H1 (cell line): Measurements from ENCODE around the gene PLD3. TPM values are rescaled to one million over a fixed set of nuclear protein-coding genes. Genes with fewer than 3 reads are reported as not detected.
A peak's percentile ranks its signal among the peaks of the same experiment; 100 is the strongest.

ENCODE experiments used
- CTCF ChIA-PET: fragments of 300-600 bp; sonication (Branson Sonifier 250); formaldehyde crosslinking; loops from one replicate; lab custom pipeline; 2021; ENCODE audit not compliant: partially characterized antibody; lab: Charles Lee
- POLR2A ChIA-PET: fragments of 300-600 bp; sonication (Branson Sonifier 250); formaldehyde crosslinking; loops from one replicate; lab custom pipeline; 2021; ENCODE audit warnings: inconsistent platforms; ENCODE audit not compliant: partially characterized antibody; lab: Charles Lee
- DNase-seq, 2 experiments: peaks; one replicate each; pipeline versions ENCODE4 v3.0.0 to v3.0.0-alpha.2; 2010 to 2022; ENCODE audit warnings: low spot score in 2 of 2, low read depth in 1 of 2, mixed read lengths in 1 of 2
- FAIRE-seq: peaks from 2 replicates; lab custom pipeline; 2011; peaks lifted over from hg19 to GRCh38; lab: Jason Lieb, UNC
- H2AFZ ChIP-seq: 2 replicates; pipeline ENCODE4 v1.8.1; 2012; ENCODE audit warnings: low read length, inconsistent platforms
- H2AK5ac ChIP-seq: 2 replicates; pipeline ENCODE4 v1.6.1; 2013; ENCODE audit warnings: low read depth, low read length
- H2BK120ac ChIP-seq: replicated peaks from 2 replicates; pipeline ENCODE3; 2013; ENCODE audit warnings: low read depth, low read length, inconsistent platforms
- H2BK12ac ChIP-seq: 2 replicates; pipeline ENCODE4 v1.6.1; 2013; ENCODE audit warnings: low read depth, low read length
- H2BK15ac ChIP-seq: 2 replicates; pipeline ENCODE4 v1.6.1; 2013; ENCODE audit warnings: low read length
- H2BK20ac ChIP-seq: 2 replicates; pipeline ENCODE4 v1.6.1; 2013; ENCODE audit warnings: low read length
- H2BK5ac ChIP-seq: 2 replicates; pipeline ENCODE4 v1.6.1; 2013; ENCODE audit warnings: low read depth, low read length
- H3K14ac ChIP-seq: 2 replicates; pipeline ENCODE4 v1.6.1; 2013; ENCODE audit warnings: inconsistent platforms; ENCODE audit not compliant: insufficient read length
- H3K18ac ChIP-seq: 2 replicates; pipeline ENCODE4 v1.6.1; 2013; ENCODE audit warnings: low read length; ENCODE audit errors: extremely low read depth
- H3K23ac ChIP-seq: 2 replicates; pipeline ENCODE4 v1.6.1; 2013; ENCODE audit warnings: inconsistent platforms; ENCODE audit not compliant: insufficient read length
- H3K23me2 ChIP-seq: 2 replicates; pipeline ENCODE4 v1.6.1; 2013; ENCODE audit warnings: low read depth, low read length
- H3K27ac ChIP-seq: 2 replicates; pipeline ENCODE4 v1.6.1; 2011; ENCODE audit warnings: low read depth, low read length, inconsistent platforms
- H3K27me3 ChIP-seq, 4 experiments: replicated peaks in 1 of 4; 1 replicate in 1 of 4; 2 replicates in 3 of 4; pipeline versions ENCODE4 v1.6.1 to v1.8.1; 2011 to 2013; ENCODE audit warnings: low read length in 3 of 4, mild to moderate bottlenecking in 3 of 4, inconsistent platforms in 2 of 4, mixed read lengths in 2 of 4, moderate library complexity in 1 of 4; ENCODE audit not compliant: control insufficient read depth in 3 of 4, insufficient read depth in 3 of 4; ENCODE audit errors: extremely low read depth in 1 of 4
- H3K36me3 ChIP-seq, 4 experiments: 2 replicates each; pipeline versions ENCODE4 v1.6.1 to v1.8.1; 2011 to 2013; ENCODE audit warnings: mild to moderate bottlenecking in 4 of 4, low read length in 3 of 4, moderate library complexity in 2 of 4, control low read depth in 1 of 4, inconsistent platforms in 1 of 4; ENCODE audit not compliant: insufficient read depth in 4 of 4, control insufficient read depth in 2 of 4
- H3K4ac ChIP-seq: replicated peaks from 2 replicates; pipeline ENCODE3; 2013; ENCODE audit warnings: low read length, low read depth, mixed read lengths, inconsistent platforms; ENCODE audit not compliant: insufficient read length
- H3K4me1 ChIP-seq, 4 experiments: replicated peaks in 1 of 4; 1 replicate in 1 of 4; 2 replicates in 3 of 4; pipeline versions ENCODE4 v1.6.1 to v1.8.1; 2011 to 2013; ENCODE audit warnings: low read length in 3 of 4, inconsistent platforms in 2 of 4, mixed read lengths in 1 of 4; ENCODE audit not compliant: insufficient read depth in 4 of 4, control insufficient read depth in 3 of 4
- H3K4me2 ChIP-seq, 2 experiments: 2 replicates each; pipeline versions ENCODE4 v1.6.1 to v1.8.1; 2011 to 2013; ENCODE audit warnings: low read depth in 2 of 2, low read length in 2 of 2, control low read depth in 1 of 2, inconsistent platforms in 1 of 2, mild to moderate bottlenecking in 1 of 2; ENCODE audit not compliant: insufficient read depth in 1 of 2
- H3K4me3 ChIP-seq, 4 experiments: fragments of 200-600, 300-600 bp in 1 of 4; sonication (generic), shearing (Covaris generic), sonication (Bioruptor Twin) in 1 of 4; 2 replicates each; pipeline versions ENCODE4 v1.5.1 to v1.8.1; 2011 to 2016; ENCODE audit warnings: low read length in 4 of 4, low read depth in 3 of 4, control low read depth in 2 of 4, inconsistent platforms in 2 of 4, mild to moderate bottlenecking in 2 of 4, mixed read lengths in 1 of 4, moderate library complexity in 1 of 4; ENCODE audit not compliant: insufficient read depth in 2 of 4; ENCODE audit errors: extremely low read depth in 1 of 4
- H3K56ac ChIP-seq: replicated peaks from 2 replicates; pipeline ENCODE3; 2013; ENCODE audit warnings: low read depth, mild to moderate bottlenecking, mixed read lengths, low read length, inconsistent platforms; ENCODE audit not compliant: insufficient read length
- H3K79me1 ChIP-seq: 2 replicates; pipeline ENCODE4 v1.6.1; 2013; ENCODE audit warnings: low read depth, low read length, control low read depth
- H3K79me2 ChIP-seq, 2 experiments: 2 replicates each; pipeline versions ENCODE4 v1.6.1 to v1.8.1; 2012 to 2013; ENCODE audit warnings: low read length in 2 of 2, mild to moderate bottlenecking in 2 of 2, inconsistent platforms in 1 of 2; ENCODE audit not compliant: insufficient read depth in 2 of 2, control insufficient read depth in 1 of 2
- H3K9ac ChIP-seq, 4 experiments: replicated peaks in 1 of 4; 1 replicate in 1 of 4; 2 replicates in 3 of 4; pipeline versions ENCODE4 v1.6.1 to v1.8.1; 2011 to 2013; ENCODE audit warnings: low read depth in 3 of 4, low read length in 3 of 4, control low read depth in 2 of 4, mild to moderate bottlenecking in 2 of 4, moderate library complexity in 2 of 4, inconsistent platforms in 1 of 4; ENCODE audit errors: extremely low read depth in 1 of 4
- H3K9me3 ChIP-seq, 2 experiments: 2 replicates each; pipeline versions ENCODE4 v1.6.1 to v1.8.1; 2012 to 2013; ENCODE audit warnings: mild to moderate bottlenecking in 2 of 2, moderate library complexity in 2 of 2, control low read depth in 1 of 2, inconsistent platforms in 1 of 2, low read depth in 1 of 2, low read length in 1 of 2, mixed read lengths in 1 of 2; ENCODE audit not compliant: insufficient read depth in 2 of 2
- H4K20me1 ChIP-seq, 2 experiments: replicated peaks in 1 of 2; 2 replicates each; pipeline versions ENCODE3 to v1.8.1; 2011 to 2013; ENCODE audit warnings: inconsistent platforms in 2 of 2, low read length in 2 of 2, mild to moderate bottlenecking in 1 of 2; ENCODE audit not compliant: insufficient read depth in 2 of 2, control insufficient read depth in 1 of 2
- H4K5ac ChIP-seq: 2 replicates; pipeline ENCODE4 v1.6.1; 2013; ENCODE audit warnings: low read length, low read depth, mixed read lengths, inconsistent platforms; ENCODE audit not compliant: insufficient read length
- H4K8ac ChIP-seq: 2 replicates; pipeline ENCODE4 v1.8.0; 2013; ENCODE audit warnings: mild to moderate bottlenecking, moderate library complexity, low read length, inconsistent platforms; ENCODE audit not compliant: insufficient read depth; ENCODE audit errors: extremely low read depth
- H4K91ac ChIP-seq: replicated peaks from 2 replicates; pipeline ENCODE3; 2013; ENCODE audit warnings: low read length, mixed read lengths, inconsistent platforms; ENCODE audit not compliant: insufficient read length
- HDAC2 ChIP-seq, 2 experiments: fragments of 300-600 bp in 1 of 2; sonication (generic) in 1 of 2; IDR thresholded peaks; 2 replicates each; pipeline ENCODE4 v1.6.1; 2011 to 2012; ENCODE audit warnings: low read depth in 2 of 2, low read length in 2 of 2, mild to moderate bottlenecking in 2 of 2, moderate library complexity in 2 of 2, borderline replicate concordance in 1 of 2, inconsistent platforms in 1 of 2
- KDM1A ChIP-seq: fragments of 200-600, 300-600 bp; sonication (generic); IDR thresholded peaks from 2 replicates; pipeline ENCODE4 v1.7.1; 2016; ENCODE audit warnings: mild to moderate bottlenecking, low read length, borderline replicate concordance
- SP1 ChIP-seq: IDR thresholded peaks from 2 replicates; pipeline ENCODE4 v1.6.1; 2011; ENCODE audit warnings: low read depth, low read length
- WGBS, 2 experiments: shearing (Covaris generic) in 1 of 2; methylation state at CpG; one replicate each; pipeline versions ENCODE4 v1.1.6 to v1.1.7; 2013 to 2015; ENCODE audit warnings: low lambda C conversion rate in 2 of 2, mixed read lengths in 2 of 2, inconsistent platforms in 1 of 2, low coverage in 1 of 2, missing lambda C conversion rate in 1 of 2; ENCODE audit not compliant: insufficient replicate concordance in 2 of 2, insufficient coverage in 1 of 2, insufficient read length in 1 of 2; ENCODE audit errors: extremely low coverage in 1 of 2, missing lambda C conversion rate in 1 of 2; 5-methylcytosine and 5-hydroxymethylcytosine counted together
- polyA plus RNA-seq, 7 experiments: library from polyadenylated mRNA; depleted of rRNA in 3 of 7; stranded (reverse) in 5 of 7; unstranded in 2 of 7; fragments of >200 nt in 5 of 7; fragments of 200-250 nt in 2 of 7; gene quantifications; 1 replicate in 5 of 7; 2 replicates in 1 of 7; 4 replicates in 1 of 7; pipeline versions ENCODE4 v1.2.1 to v1.2.3, GENCODE V29; 2011 to 2013; ENCODE audit warnings: missing spikeins in 2 of 7, mixed read lengths in 2 of 7
- total RNA-seq: library from RNA; stranded (reverse); fragmentation: NEBNext Ultra II Directional; extraction: Animal tissue kit (Norgen Biotek cat#: 25700); gene quantifications from 2 replicates; pipeline ENCODE4 v1.2.1, GENCODE V29; 2021

Gene PLD3
- total and polyA plus RNA-seq, 2 of the 8 experiments (the other 6 are each of a cell fraction or from before 2014, with no cell fraction given), result 180 to 543 TPM

DNA sequence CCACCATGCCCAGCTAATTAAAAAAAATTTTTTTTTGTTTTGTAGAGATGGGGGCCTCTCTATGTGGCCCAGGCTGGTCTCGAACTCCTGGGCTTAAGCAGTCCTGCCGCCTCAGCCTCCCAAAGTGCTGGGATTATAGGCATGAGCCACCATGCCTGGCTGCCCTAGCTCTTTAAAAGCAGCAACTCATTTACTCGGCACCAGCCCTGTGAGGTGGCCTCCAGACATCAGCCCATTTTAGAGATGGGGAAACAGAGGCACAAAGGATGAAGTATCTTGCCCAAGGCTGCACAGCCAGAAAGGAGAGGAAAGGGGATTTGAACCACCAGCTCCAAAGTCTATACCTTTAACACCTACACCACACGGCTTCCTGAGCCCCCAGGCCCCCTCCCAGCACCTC is 64.4 kb downstream of the PLD3 start:
- Histone ChIP-seq H3K23ac (no peak overlapping the region), H2BK20ac (no peak overlapping the region), H2AK5ac (0 out of 2 replicates have a peak overlapping the region, but pooled peaks have one; percentile 40), H4K91ac (no peak overlapping the region), H3K23me2 (no peaks in the 10 kb centered on the region), H3K4ac (no peak overlapping the region), H2BK15ac (no peak overlapping the region), H4K20me1 (no peaks in the 10 kb centered on the region), H3K14ac (no peak overlapping the region), H3K9me3 (no peaks in the 10 kb centered on the region), H3K79me1 (no peaks in the 10 kb centered on the region), H4K8ac (peak overlapping the region; percentile 81), H3K79me2 (no peaks in the 10 kb centered on the region), H4K5ac (no peak overlapping the region), H3K56ac (no peak overlapping the region), H2BK5ac (no peak overlapping the region; the same call in 1 of the 2 replicates), H2AFZ (no peak overlapping the region), H3K4me1 (peaks cover 7 to 25% (median 16%) of the 10 kb centered on the region in 4 experiments), H3K18ac (no peak overlapping the region), H3K36me3 (no peaks in the 10 kb centered on the region), H2BK12ac (no peak overlapping the region), H3K4me3 (peak overlapping the region in 2 of 4 experiments; percentile 15 to 43; a peak in 3 of 8 replicates), H3K27ac (no peak overlapping the region), H3K4me2 (peak overlapping the region; percentile 29 to 50; a peak in 3 of 4 replicates), H3K9ac (0 out of 7 replicates have a peak overlapping the region, but pooled peaks of 1 of the 4 experiments have one; percentile 27), H2BK120ac (no peak overlapping the region), H3K27me3 (no peaks in the 10 kb centered on the region)
- no peak for FAIRE-seq
- DNase-seq, result no peak
- TF ChIP-seq KDM1A (peak; percentile 95), HDAC2 (IDR thresholded peaks at IDR 0.05; ENCODE audit: borderline replicate concordance in 1 of 2, low read depth in 2 of 2, low read length in 2 of 2) (0 out of 4 replicates have a peak, but pooled peaks of 1 of the 2 experiments have one; percentile 53), SP1 (no peak)
- 81% methylated on average over 3 of the region's 4 CpGs; no CpG with 5 or more reads in 1 of the 2 experiments for WGBS, 2 experiments
- ChIA-PET POLR2A (interaction anchor here (0.6 to 6.4 kb wide), 10 partner anchors 10 to 31 kb away, joined by 3 to 27 read pairs (median 4); partner anchors contain the start of genes SERTAD1 and SERTAD3), CTCF (interaction anchor here (0.6 to 1.9 kb wide), 12 partner anchors 8 to 489 kb away, joined by 3 to 11 read pairs (median 4); no protein-coding TSS in a partner anchor)
